Spleen (tissue), 7 donors: Measurements from ENCODE around the gene ITM2B.

Experiments used
- CTCF ChIP-seq, 11 experiments: fragments of 200-600 bp in 7 of 11; fragments of 450-650 bp in 4 of 11; sonication (generic) in 4 of 11; IDR thresholded peaks in 8 of 11; conservative IDR thresholded peaks in 3 of 11; 1 replicate in 7 of 11; 2 replicates in 4 of 11; pipeline versions ENCODE4 v1.4.0 to v1.8.0; 2016 to 2021; ENCODE audit warnings: antibody characterized with exemption in 11 of 11, inconsistent platforms in 4 of 11, mild to moderate bottlenecking in 1 of 11
- POLR2AphosphoS5 ChIP-seq, 3 donors: sonication (generic); formaldehyde crosslinking; IDR thresholded peaks; one replicate each; pipeline ENCODE4 v1.5.1; 2017; ENCODE audit warnings: antibody characterized with exemption in 3 of 3
- donor health status: DM: no; HTN: no; CAD: no; lungs with moderate emphysema.
- donor health status: DM: no; HTN: no; CAD: no.
- donor health status: DM: no; HTN: no; CAD: no.

GRCh38 chr13:48266150-48266549, 33.1 kb downstream of the ITM2B start:
- TF ChIP-seq CTCF (IDR thresholded peaks at IDR 0.05 in 8 of 11, conservative IDR thresholded peaks at IDR 0.05 in 3 of 11): no peak
- TF ChIP-seq POLR2AphosphoS5 (IDR thresholded peaks at IDR 0.05): no peak
